NB4 (cell line): ENCODE measurements around the gene CLEC18C.

Source experiments
- DNase-seq: peaks from one replicate; pipeline ENCODE4 v3.0.0; 2010; ENCODE audit warnings: low read depth
- H3K4me3 ChIP-seq: one replicate; pipeline ENCODE4 v1.5.1; 2011; ENCODE audit warnings: mild to moderate bottlenecking, low read depth, low read length, moderate library complexity
- MYC ChIP-seq: IDR thresholded peaks from 2 replicates; pipeline ENCODE4 v1.6.1; 2011; ENCODE audit warnings: low read depth, low read length
- POLR2A ChIP-seq: IDR thresholded peaks from 2 replicates; pipeline ENCODE4 v1.6.1; 2011; ENCODE audit warnings: mild to moderate bottlenecking; ENCODE audit not compliant: insufficient read length; ENCODE audit errors: extremely low read depth
- TF ChIP-seq, protein P1 (sequence below): IDR thresholded peaks from one replicate; pipeline ENCODE4 v1.5.1; 2012; ENCODE audit warnings: low read depth, low read length
- TF ChIP-seq, protein P2 (sequence below): IDR thresholded peaks from 2 replicates; pipeline ENCODE4 v1.6.1; 2011; ENCODE audit warnings: low read depth, low read length

Gene CLEC18C

DNA sequence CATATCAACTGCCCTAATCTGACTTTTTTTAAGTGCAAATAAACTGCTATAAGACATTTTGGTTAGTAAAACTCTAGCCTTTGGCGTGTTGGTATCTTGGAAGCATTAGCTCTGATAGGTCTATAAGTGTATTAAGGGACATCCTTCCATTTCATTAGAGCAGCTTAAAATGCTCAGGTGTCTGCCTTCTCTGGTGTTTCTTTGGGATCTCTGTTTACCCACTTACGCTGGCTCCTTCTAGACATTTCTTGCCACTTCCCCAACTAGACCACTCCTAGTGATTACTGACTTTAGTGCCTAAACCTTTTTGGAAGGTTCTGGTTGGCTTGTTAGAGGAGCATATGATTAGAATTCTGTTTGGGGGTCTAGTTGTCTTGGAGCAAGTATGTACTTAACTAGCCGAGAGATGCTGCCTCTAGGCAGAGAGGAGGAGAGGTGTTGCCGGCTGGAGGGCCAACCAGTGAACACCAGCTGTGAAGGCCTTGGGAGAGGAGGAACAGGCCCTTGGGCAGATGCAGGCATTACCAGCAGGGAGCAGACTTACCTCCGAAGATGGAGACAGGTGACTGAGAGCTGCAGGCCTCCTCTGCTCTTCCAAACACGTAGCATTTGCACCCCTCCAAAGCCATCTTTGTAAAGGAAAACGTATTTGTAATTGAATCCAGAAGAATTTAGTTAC is 15.2 kb upstream of the CLEC18C start:
- TF ChIP-seq POLR2A (no peak), MYC (no peak)
- TF ChIP-seq, protein P1, sequence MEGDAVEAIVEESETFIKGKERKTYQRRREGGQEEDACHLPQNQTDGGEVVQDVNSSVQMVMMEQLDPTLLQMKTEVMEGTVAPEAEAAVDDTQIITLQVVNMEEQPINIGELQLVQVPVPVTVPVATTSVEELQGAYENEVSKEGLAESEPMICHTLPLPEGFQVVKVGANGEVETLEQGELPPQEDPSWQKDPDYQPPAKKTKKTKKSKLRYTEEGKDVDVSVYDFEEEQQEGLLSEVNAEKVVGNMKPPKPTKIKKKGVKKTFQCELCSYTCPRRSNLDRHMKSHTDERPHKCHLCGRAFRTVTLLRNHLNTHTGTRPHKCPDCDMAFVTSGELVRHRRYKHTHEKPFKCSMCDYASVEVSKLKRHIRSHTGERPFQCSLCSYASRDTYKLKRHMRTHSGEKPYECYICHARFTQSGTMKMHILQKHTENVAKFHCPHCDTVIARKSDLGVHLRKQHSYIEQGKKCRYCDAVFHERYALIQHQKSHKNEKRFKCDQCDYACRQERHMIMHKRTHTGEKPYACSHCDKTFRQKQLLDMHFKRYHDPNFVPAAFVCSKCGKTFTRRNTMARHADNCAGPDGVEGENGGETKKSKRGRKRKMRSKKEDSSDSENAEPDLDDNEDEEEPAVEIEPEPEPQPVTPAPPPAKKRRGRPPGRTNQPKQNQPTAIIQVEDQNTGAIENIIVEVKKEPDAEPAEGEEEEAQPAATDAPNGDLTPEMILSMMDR: no peak
- TF ChIP-seq, protein P2, sequence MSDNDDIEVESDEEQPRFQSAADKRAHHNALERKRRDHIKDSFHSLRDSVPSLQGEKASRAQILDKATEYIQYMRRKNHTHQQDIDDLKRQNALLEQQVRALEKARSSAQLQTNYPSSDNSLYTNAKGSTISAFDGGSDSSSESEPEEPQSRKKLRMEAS: no peak
- no peak for DNase-seq
- no peak overlapping the region for H3K4me3 ChIP-seq

DNA sequence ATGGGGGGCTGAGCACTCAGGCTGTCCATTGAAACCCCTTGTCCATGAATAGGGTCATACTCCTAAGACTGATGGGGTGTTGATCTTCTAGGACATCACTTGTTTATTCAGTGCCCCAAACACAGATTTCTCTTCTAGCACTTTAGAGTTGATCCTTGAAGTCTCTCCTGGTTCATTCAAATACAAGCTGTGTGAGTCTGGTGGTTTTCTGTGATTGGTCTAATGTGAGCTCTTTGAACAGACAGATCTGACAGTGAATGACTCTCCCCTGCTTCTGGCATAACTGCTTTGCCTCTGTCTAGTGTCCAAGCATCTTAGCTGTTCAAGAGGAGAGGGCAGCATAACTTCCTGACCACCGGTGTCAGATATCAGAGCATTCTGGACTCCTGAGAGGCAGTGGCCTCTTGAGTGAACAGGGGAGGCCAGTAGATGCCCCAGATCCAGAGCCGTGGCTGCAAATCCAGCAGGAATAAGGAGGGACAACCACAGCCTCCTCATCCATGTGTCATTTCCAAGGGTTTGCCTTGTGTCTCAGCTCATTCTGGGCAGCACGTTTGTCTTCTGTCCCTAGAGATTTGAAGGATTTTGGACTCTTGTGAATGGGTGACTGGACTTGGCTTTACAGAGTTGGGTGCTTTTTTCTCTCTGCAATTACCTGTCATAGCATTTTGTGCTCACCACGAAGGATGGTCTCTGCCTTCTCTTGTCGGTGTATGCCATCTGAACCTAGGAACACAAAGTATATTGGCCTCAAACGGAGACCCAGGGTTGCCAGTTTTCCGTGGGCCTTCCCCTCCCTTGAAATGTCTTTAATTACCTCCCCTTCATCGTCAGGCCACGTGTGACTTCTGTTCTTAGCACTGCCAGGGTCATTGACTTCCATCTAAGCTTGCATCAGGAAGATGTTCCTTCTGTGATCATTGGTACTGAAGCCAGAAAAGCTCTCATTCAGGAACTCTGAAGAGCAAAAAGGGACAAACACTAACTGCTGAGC is 13.9 kb upstream of the CLEC18C start:
- TF ChIP-seq, protein P2: no peak
- no peak for TF ChIP-seq MYC
- TF ChIP-seq POLR2A: no peak
- TF ChIP-seq, protein P1: no peak
- H3K4me3 ChIP-seq: no peak overlapping the region
- no peak for DNase-seq

DNA sequence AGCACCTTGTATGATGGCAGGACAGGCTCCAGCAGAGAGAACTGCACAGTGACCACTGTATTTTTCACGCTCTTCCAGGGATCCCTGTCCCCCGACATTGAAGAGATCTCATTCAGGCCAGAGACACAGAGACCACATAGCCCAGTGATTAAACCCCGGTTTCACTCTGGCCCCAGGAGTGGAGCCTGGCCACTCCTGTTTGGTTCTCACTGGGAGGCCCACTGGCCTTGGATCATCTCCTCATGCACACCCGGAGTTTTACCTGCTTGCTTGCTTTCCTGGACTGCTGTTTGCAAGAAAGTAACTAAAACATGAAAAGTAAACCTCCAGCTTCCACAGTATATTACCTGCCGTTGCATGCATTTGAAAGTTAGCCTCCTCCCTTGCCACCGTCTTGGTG is 13.2 kb upstream of the CLEC18C start:
- H3K4me3 ChIP-seq: no peak overlapping the region
- no peak for DNase-seq
- TF ChIP-seq MYC (no peak), POLR2A (no peak)
- TF ChIP-seq, protein P2: no peak
- TF ChIP-seq, protein P1: no peak

DNA sequence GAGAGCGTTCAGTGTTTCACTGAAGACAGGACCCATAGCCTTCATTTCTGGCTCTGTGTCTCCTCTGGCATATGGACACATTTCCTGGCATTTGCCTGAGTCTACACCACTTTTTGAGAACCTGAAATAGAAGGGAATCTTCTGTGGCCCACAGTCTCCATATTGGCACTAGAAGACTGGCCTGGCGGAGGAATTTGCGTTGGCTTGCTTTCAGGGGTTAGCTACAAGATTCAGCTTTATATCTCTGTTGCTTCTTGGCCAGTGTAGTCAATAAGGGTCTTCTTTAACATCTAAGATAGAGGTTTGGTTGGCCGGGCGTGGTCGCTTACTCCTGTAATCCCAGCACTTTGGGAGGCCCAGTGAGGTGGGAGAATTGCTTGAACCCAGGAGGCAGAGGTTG is 12.8 kb upstream of the CLEC18C start:
- no peak for TF ChIP-seq MYC
- TF ChIP-seq, protein P1: no peak
- TF ChIP-seq POLR2A: no peak
- TF ChIP-seq, protein P2: no peak
- H3K4me3 ChIP-seq: no peak overlapping the region
- no peak for DNase-seq

DNA sequence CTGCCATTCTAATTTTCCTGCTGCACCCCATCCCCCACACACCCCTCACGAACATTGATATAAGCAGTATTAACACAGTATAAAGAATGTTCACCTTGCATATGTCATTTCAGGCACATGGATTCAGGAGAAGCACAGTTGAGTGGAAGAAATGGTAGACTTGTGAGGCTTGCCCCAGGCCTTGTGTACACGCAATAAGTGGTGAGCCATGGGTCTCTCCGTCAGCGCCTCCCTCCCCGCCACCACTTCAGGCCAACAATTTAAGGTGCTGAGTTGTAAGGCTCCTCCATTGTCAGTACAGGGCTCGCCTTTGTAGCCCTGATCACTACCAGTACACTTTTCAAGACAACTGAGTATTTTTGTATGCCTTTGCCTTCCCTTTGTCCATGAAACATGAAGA is 12.2 kb upstream of the CLEC18C start:
- no peak overlapping the region for H3K4me3 ChIP-seq
- DNase-seq: no peak
- no peak for TF ChIP-seq MYC
- no peak for TF ChIP-seq POLR2A
- TF ChIP-seq, protein P2: no peak
- TF ChIP-seq, protein P1: no peak
